CD4-positive, alpha-beta memory T cell (primary cell): Measurements from ENCODE around the gene HINT2. TPM values are rescaled to one million over a fixed set of nuclear protein-coding genes. Genes with fewer than 3 reads are reported as not detected.

ENCODE experiments used
- CTCF ChIA-PET: fragments of 350-600 bp; sonication (Branson Sonifier 250); formaldehyde crosslinking; loops from one replicate; lab custom pipeline; 2021; ENCODE audit warnings: inconsistent platforms; ENCODE audit not compliant: partially characterized antibody; lab: Charles Lee
- POLR2A ChIA-PET: fragments of 350-600 bp; sonication (Branson Sonifier 250); formaldehyde crosslinking; loops from one replicate; lab custom pipeline; 2021; ENCODE audit not compliant: partially characterized antibody; lab: Charles Lee
- DNase-seq, 5 donors: peaks; one replicate each; pipeline versions ENCODE4 v3.0.0 to v3.0.0-alpha.2; 2020 to 2022; ENCODE audit warnings: mixed read lengths in 1 of 5
- H3K27ac ChIP-seq: one replicate; pipeline ENCODE4 v1.7.0; 2013; ENCODE audit warnings: low read depth, low read length
- H3K27me3 ChIP-seq: 2 replicates; pipeline ENCODE4 v1.7.0; 2013; ENCODE audit warnings: mild to moderate bottlenecking, low read length, moderate library complexity; ENCODE audit not compliant: insufficient read depth
- H3K36me3 ChIP-seq: 2 replicates; pipeline ENCODE4 v1.7.0; 2013; ENCODE audit warnings: mild to moderate bottlenecking, low read length, moderate library complexity; ENCODE audit not compliant: insufficient read depth
- H3K4me1 ChIP-seq: 2 replicates; pipeline ENCODE4 v1.7.0; 2013; ENCODE audit warnings: mild to moderate bottlenecking, low read length, moderate library complexity; ENCODE audit not compliant: insufficient read depth
- H3K4me3 ChIP-seq, 2 donors: one replicate each; pipeline ENCODE4 v1.7.0; 2013; ENCODE audit warnings: low read length in 2 of 2, mild to moderate bottlenecking in 1 of 2
- H3K9me3 ChIP-seq, 2 donors: one replicate each; pipeline ENCODE4 v1.7.0; 2013; ENCODE audit warnings: low read length in 2 of 2, control low read depth in 1 of 2; ENCODE audit not compliant: control insufficient read depth in 1 of 2
- H3K27ac Mint-ChIP-seq, 7 donors: one replicate each; pipeline ENCODE4 v1.8.0; 2020 to 2021; ENCODE audit warnings: mixed read lengths in 7 of 7, mild to moderate bottlenecking in 6 of 7, inconsistent platforms in 3 of 7, moderate library complexity in 3 of 7
- H3K27me3 Mint-ChIP-seq, 2 donors: one replicate each; pipeline ENCODE4 v1.8.0; 2020 to 2021; ENCODE audit warnings: mixed read lengths in 2 of 2
- H3K36me3 Mint-ChIP-seq, 2 donors: one replicate each; pipeline ENCODE4 v1.8.0; 2020 to 2021; ENCODE audit warnings: mixed read lengths in 2 of 2, inconsistent platforms in 1 of 2, mild to moderate bottlenecking in 1 of 2
- H3K4me1 Mint-ChIP-seq, 4 donors: one replicate each; pipeline ENCODE4 v1.8.0; 2020 to 2021; ENCODE audit warnings: mixed read lengths in 4 of 4, mild to moderate bottlenecking in 1 of 4
- H3K4me3 Mint-ChIP-seq, 8 donors: one replicate each; pipeline ENCODE4 v1.8.0; 2020 to 2021; ENCODE audit warnings: mixed read lengths in 8 of 8, mild to moderate bottlenecking in 7 of 8, moderate library complexity in 6 of 8, inconsistent platforms in 3 of 8
- H3K9me3 Mint-ChIP-seq, 8 donors: one replicate each; pipeline ENCODE4 v1.8.0; 2020 to 2021; ENCODE audit warnings: mixed read lengths in 8 of 8, mild to moderate bottlenecking in 5 of 8, inconsistent platforms in 3 of 8, moderate library complexity in 1 of 8
- intact Hi-C: fragments of 100-400 bp; cut with micrococcal nuclease; formaldehyde crosslinking; loops from one replicate; pipeline ENCODE4 v1.15.1; 2023
- polyA plus RNA-seq, 2 donors: library from polyadenylated mRNA; unstranded; fragments of 300-500 nt; fragmentation: Illumina TruSeq; gene quantifications; one replicate each; pipeline ENCODE4 v1.2.3, GENCODE V29; 2021
- total RNA-seq, 2 experiments: library from RNA; stranded (reverse); gene quantifications; one replicate each; pipeline ENCODE4 v1.2.3, GENCODE V29; 2021

Gene HINT2
- total and polyA plus RNA-seq, 4 experiments from 2014 or later = 22.9 to 111 (median 52.8) TPM

GRCh38 chr9:35813434-35814105 lies 1.3 kb downstream of the HINT2 start:
- no peak overlapping the region for H3K4me3 ChIP-seq
- H3K9me3 ChIP-seq = no peaks in the 10 kb centered on the region
- no peaks in the 10 kb centered on the region for H3K36me3 ChIP-seq
- CTCF ChIA-PET = interaction anchor here (1.3 to 5.6 kb wide), 7 partner anchors 7 to 166 kb away, joined by 3 to 58 read pairs (median 6); partner anchors contain the start of genes CCDC107, FAM221B, RMRP and TMEM8B
- Mint-ChIP-seq H3K4me3 (peak overlapping the region in 7 of 8 donors; percentile 59 to 97 (median 89)), H3K27me3 (no peaks in the 10 kb centered on the region), H3K27ac (peak overlapping the region in 3 of 7 donors; percentile 71 to 91 (median 91)), H3K36me3 (peaks cover 0 to 25% of the 10 kb centered on the region in 2 donors), H3K9me3 (peaks cover 0 to 3% (median 0%) of the 10 kb centered on the region in 8 donors), H3K4me1 (peaks cover 20 to 50% (median 36%) of the 10 kb centered on the region in 4 donors)
- peak overlapping the region; percentile 70 for H3K27ac ChIP-seq
- no peak for DNase-seq
- intact Hi-C loops = loop anchor here (5.0 to 10.0 kb wide), 4 partner anchors 69 to 1149 kb away; partner anchors contain the start of genes CCL27, FANCG, RNF38 and VCP
- no peaks in the 10 kb centered on the region for H3K27me3 ChIP-seq
- peaks cover 34% of the 10 kb centered on the region for H3K4me1 ChIP-seq
- POLR2A ChIA-PET = interaction anchor here (0.5 to 4.9 kb wide), 13 partner anchors 12 to 698 kb away, joined by 3 to 47 read pairs (median 7); partner anchors contain the start of genes ATOSB, CCDC107, CREB3 and FAM221B

GRCh38 chr9:35812025-35812602 lies 2.7 kb downstream of the HINT2 start, which contains the start of gene SPAG8:
TSS of gene SPAG8 (minus strand) at chr9:35812262. CDS start at chr9:35812147, 115 bp downstream.
- no peaks in the 10 kb centered on the region for H3K36me3 ChIP-seq
- Mint-ChIP-seq H3K4me3 (peak within 1 kb of the TSS; percentile 87 to 97 (median 90)), H3K9me3 (peaks cover 0 to 3% (median 0%) of the 10 kb centered on the region in 8 donors), H3K4me1 (peaks cover 20 to 50% (median 36%) of the 10 kb centered on the region in 4 donors), H3K36me3 (peaks cover 0 to 31% of the 10 kb centered on the region in 2 donors), H3K27me3 (no peaks in the 10 kb centered on the region), H3K27ac (peak within 1 kb of the TSS; percentile 91 to 99 (median 98))
- intact Hi-C loops = loop anchor here (1.0 to 10.0 kb wide), 7 partner anchors 70 to 1147 kb away; partner anchors contain the start of genes CCDC107, CCL27, CREB3 and FANCG
- ChIA-PET CTCF (interaction anchor here (0.9 to 5.6 kb wide), 13 partner anchors 9 to 208 kb away, joined by 3 to 58 read pairs (median 3); partner anchors contain the start of genes CCDC107, FAM221B, RMRP and TMEM8B), POLR2A (interaction anchor here (0.6 to 4.9 kb wide), 16 partner anchors 9 to 378 kb away, joined by 3 to 47 read pairs (median 6); partner anchors contain the start of genes CCDC107, CLTA, CREB3 and FAM221B)
- H3K27me3 ChIP-seq = no peaks in the 10 kb centered on the region
- peaks cover 34% of the 10 kb centered on the region for H3K4me1 ChIP-seq
- peak within 1 kb of the TSS; percentile 30 to 48 for H3K4me3 ChIP-seq
- H3K27ac ChIP-seq = peak within 1 kb of the TSS; percentile 58
- DNase-seq = peak; percentile 94 to 100 (median 96)
- H3K9me3 ChIP-seq = no peaks in the 10 kb centered on the region

GRCh38 chr9:35811381-35812024 lies 3.3 kb downstream of the HINT2 start:
- Histone ChIP-seq H3K4me3 (peak overlapping the region in 1 of 2 donors; percentile 48), H3K36me3 (peaks cover 3% of the 10 kb centered on the region), H3K27me3 (no peaks in the 10 kb centered on the region), H3K27ac (peak overlapping the region; percentile 58), H3K4me1 (peaks cover 34% of the 10 kb centered on the region), H3K9me3 (no peaks in the 10 kb centered on the region)
- Mint-ChIP-seq H3K36me3 (peaks cover 3 to 36% of the 10 kb centered on the region in 2 donors), H3K27me3 (no peaks in the 10 kb centered on the region), H3K27ac (peak overlapping the region; percentile 91 to 99 (median 98)), H3K4me3 (peak overlapping the region; percentile 87 to 97 (median 90)), H3K9me3 (peaks cover 0 to 3% (median 0%) of the 10 kb centered on the region in 8 donors), H3K4me1 (peaks cover 20 to 50% (median 36%) of the 10 kb centered on the region in 4 donors)
- intact Hi-C loops = loop anchor here (1.0 to 10.0 kb wide), 7 partner anchors 71 to 1147 kb away; partner anchors contain the start of genes CCDC107, CCL27, CREB3 and FANCG
- POLR2A ChIA-PET = interaction anchor here (0.6 to 4.9 kb wide), 14 partner anchors 8 to 379 kb away, joined by 3 to 47 read pairs (median 6); partner anchors contain the start of genes CLTA, CREB3, FAM221B and GBA2
- CTCF ChIA-PET = interaction anchor here (0.9 to 5.6 kb wide), 12 partner anchors 12 to 208 kb away, joined by 3 to 58 read pairs (median 4); partner anchors contain the start of genes CCDC107, FAM221B, RMRP and TMEM8B
- no peak for DNase-seq

GRCh38 chr9:35810122-35810521 lies 4.7 kb downstream of the HINT2 start:
- Histone ChIP-seq H3K4me3 (no peak overlapping the region), H3K27ac (no peak overlapping the region), H3K27me3 (no peaks in the 10 kb centered on the region), H3K9me3 (no peaks in the 10 kb centered on the region), H3K36me3 (peaks cover 15% of the 10 kb centered on the region), H3K4me1 (peaks cover 34% of the 10 kb centered on the region)
- ChIA-PET POLR2A (no interaction called here), CTCF (interaction anchor here (1.0 to 5.6 kb wide), 2 partner anchors 17 to 20 kb away, joined by 3 to 58 read pairs; partner anchors contain the start of genes FAM221B and TMEM8B)
- Mint-ChIP-seq H3K9me3 (peaks cover 0 to 2% (median 0%) of the 10 kb centered on the region in 8 donors), H3K27me3 (no peaks in the 10 kb centered on the region), H3K4me1 (peaks cover 17 to 43% (median 31%) of the 10 kb centered on the region in 4 donors), H3K27ac (peak overlapping the region in 6 of 7 donors; percentile 30 to 99 (median 98)), H3K4me3 (no peak overlapping the region), H3K36me3 (peaks cover 4 to 45% of the 10 kb centered on the region in 2 donors)
- intact Hi-C loops = loop anchor here (5.0 to 10.0 kb wide), 4 partner anchors 72 to 1145 kb away; partner anchors contain the start of genes CCL27, FANCG, RNF38 and VCP
- DNase-seq = no peak

- no peak overlapping the region for H3K4me3 ChIP-seq
- no peaks in the 10 kb centered on the region for H3K27me3 ChIP-seq
- H3K27ac ChIP-seq = no peak overlapping the region
- intact Hi-C loops = no loop called here
- ChIA-PET CTCF (interaction anchor here (1.9 kb wide), 1 partner anchor 18 kb away, joined by 6 read pairs; no protein-coding TSS in a partner anchor), POLR2A (no interaction called here)
- H3K4me1 Mint-ChIP-seq = peaks cover 10 to 29% (median 23%) of the 10 kb centered on the region in 4 donors
- DNase-seq = no peak
- peaks cover 24% of the 10 kb centered on the region for H3K4me1 ChIP-seq
- peak overlapping the region in 3 of 7 donors; percentile 1 to 54 (median 11) for H3K27ac Mint-ChIP-seq
- H3K36me3 ChIP-seq = peaks cover 16% of the 10 kb centered on the region
- no peaks in the 10 kb centered on the region for H3K27me3 Mint-ChIP-seq
- peak overlapping the region in 1 of 8 donors; percentile 16 for H3K4me3 Mint-ChIP-seq
- peaks cover 0 to 2% (median 0%) of the 10 kb centered on the region in 8 donors for H3K9me3 Mint-ChIP-seq
- H3K9me3 ChIP-seq = no peaks in the 10 kb centered on the region
- H3K36me3 Mint-ChIP-seq = peaks cover 5 to 45% of the 10 kb centered on the region in 2 donors
Measured at GRCh38 chr9:35808433-35808832, 6.4 kb downstream of the HINT2 start.

- Mint-ChIP-seq H3K4me3 (no peak overlapping the region), H3K9me3 (peaks cover 0 to 2% (median 0%) of the 10 kb centered on the region in 8 donors), H3K27ac (peak overlapping the region in 2 of 7 donors; percentile 22 to 68), H3K4me1 (peaks cover 0 to 6% (median 3%) of the 10 kb centered on the region in 4 donors), H3K36me3 (peaks cover 18 to 51% of the 10 kb centered on the region in 2 donors), H3K27me3 (no peaks in the 10 kb centered on the region)
- CTCF ChIA-PET = interaction anchor here (0.7 to 1.3 kb wide), 2 partner anchors 16 to 20 kb away, joined by 3 to 4 read pairs; no protein-coding TSS in a partner anchor
- Histone ChIP-seq H3K9me3 (no peaks in the 10 kb centered on the region), H3K4me3 (no peak overlapping the region), H3K27ac (no peak overlapping the region), H3K4me1 (peaks cover 3% of the 10 kb centered on the region), H3K27me3 (no peaks in the 10 kb centered on the region), H3K36me3 (peaks cover 22% of the 10 kb centered on the region)
- POLR2A ChIA-PET = no interaction called here
- intact Hi-C loops = no loop called here
- DNase-seq = no peak
Measured at GRCh38 chr9:35806101-35806500, 8.7 kb downstream of the HINT2 start.
